Type B pancreatic cell (in vitro differentiated cells): ENCODE data around the gene PKNOX1. TPM values are rescaled to one million over a fixed set of nuclear protein-coding genes. Genes with fewer than 3 reads are reported as not detected.
"Not testable (repeated sequence)": the region's sequence is repeated elsewhere in the genome, so short reads cannot be mapped to it uniquely, and the experiment has no call there.

ENCODE experiments used
- DNase-seq: peaks from one replicate; pipeline ENCODE4 v3.0.0; 2021; ENCODE audit warnings: mixed read lengths; ENCODE audit not compliant: unreplicated experiment; ENCODE audit errors: extremely low spot score
- H3K27ac Mint-ChIP-seq: 2 replicates; pipeline ENCODE4 v1.8.0; 2021; ENCODE audit warnings: mild to moderate bottlenecking, mixed read lengths
- H3K27me3 Mint-ChIP-seq: 2 replicates; pipeline ENCODE4 v1.8.0; 2021; ENCODE audit warnings: mixed read lengths
- H3K36me3 Mint-ChIP-seq: 2 replicates; pipeline ENCODE4 v1.8.0; 2021; ENCODE audit warnings: mixed read lengths
- H3K4me1 Mint-ChIP-seq: one replicate; pipeline ENCODE4 v1.8.0; 2021; ENCODE audit warnings: mixed read lengths; ENCODE audit not compliant: unreplicated experiment
- H3K4me3 Mint-ChIP-seq: 2 replicates; pipeline ENCODE4 v1.8.0; 2021; ENCODE audit warnings: mild to moderate bottlenecking, mixed read lengths
- H3K9me3 Mint-ChIP-seq: 2 replicates; pipeline ENCODE4 v1.8.0; 2021; ENCODE audit warnings: mixed read lengths
- total RNA-seq: library from RNA; stranded (reverse); gene quantifications from 2 replicates; pipeline ENCODE4 v1.2.1, GENCODE V29; 2021; ENCODE audit warnings: low replicate concordance
- TF ChIP-seq, protein P1 (sequence below): fragments of 200-600 bp; sonication (generic); conservative IDR thresholded peaks from 2 replicates; pipeline ENCODE4 v1.5.0; 2021; ENCODE audit warnings: antibody characterized with exemption, mild to moderate bottlenecking

The PKNOX1 gene
- total RNA-seq, 1 donor from 2014 or later = 25.4 TPM

DNA sequence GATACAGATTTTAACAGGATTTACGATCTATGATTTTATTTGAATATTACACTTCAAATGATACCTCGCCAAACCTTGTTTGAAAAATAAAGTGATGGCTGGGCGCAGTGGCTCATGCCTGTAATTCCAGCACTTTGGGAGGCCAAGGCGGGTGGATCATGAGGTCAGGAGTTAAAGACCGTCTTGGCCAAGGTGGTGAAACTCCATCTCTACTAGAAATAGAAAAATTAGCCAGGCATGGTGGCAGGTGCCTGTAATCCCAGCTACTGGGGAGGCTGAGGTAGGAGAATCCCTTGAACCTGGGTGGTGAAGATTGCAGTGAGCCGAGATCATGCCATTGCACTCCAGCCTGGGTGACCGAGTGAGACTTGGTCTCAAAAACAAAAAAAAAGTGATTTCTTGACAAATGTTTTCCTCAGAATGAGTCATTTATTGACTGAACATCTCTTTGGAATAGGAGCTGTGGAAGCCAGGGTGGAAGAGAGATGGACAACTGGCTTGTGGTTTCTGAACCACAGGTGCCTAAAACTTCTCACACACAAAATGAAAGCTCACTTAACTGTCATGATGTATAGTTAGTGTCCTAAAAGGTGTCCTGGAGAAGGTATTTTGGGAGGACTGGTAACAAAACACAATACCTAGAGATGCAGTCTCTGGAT lies 11.9 kb downstream of the PKNOX1 start:
- Mint-ChIP-seq H3K27ac (no peak overlapping the region), H3K27me3 (no peaks in the 10 kb centered on the region)
- TF ChIP-seq, protein P1, sequence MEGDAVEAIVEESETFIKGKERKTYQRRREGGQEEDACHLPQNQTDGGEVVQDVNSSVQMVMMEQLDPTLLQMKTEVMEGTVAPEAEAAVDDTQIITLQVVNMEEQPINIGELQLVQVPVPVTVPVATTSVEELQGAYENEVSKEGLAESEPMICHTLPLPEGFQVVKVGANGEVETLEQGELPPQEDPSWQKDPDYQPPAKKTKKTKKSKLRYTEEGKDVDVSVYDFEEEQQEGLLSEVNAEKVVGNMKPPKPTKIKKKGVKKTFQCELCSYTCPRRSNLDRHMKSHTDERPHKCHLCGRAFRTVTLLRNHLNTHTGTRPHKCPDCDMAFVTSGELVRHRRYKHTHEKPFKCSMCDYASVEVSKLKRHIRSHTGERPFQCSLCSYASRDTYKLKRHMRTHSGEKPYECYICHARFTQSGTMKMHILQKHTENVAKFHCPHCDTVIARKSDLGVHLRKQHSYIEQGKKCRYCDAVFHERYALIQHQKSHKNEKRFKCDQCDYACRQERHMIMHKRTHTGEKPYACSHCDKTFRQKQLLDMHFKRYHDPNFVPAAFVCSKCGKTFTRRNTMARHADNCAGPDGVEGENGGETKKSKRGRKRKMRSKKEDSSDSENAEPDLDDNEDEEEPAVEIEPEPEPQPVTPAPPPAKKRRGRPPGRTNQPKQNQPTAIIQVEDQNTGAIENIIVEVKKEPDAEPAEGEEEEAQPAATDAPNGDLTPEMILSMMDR = no peak

DNA sequence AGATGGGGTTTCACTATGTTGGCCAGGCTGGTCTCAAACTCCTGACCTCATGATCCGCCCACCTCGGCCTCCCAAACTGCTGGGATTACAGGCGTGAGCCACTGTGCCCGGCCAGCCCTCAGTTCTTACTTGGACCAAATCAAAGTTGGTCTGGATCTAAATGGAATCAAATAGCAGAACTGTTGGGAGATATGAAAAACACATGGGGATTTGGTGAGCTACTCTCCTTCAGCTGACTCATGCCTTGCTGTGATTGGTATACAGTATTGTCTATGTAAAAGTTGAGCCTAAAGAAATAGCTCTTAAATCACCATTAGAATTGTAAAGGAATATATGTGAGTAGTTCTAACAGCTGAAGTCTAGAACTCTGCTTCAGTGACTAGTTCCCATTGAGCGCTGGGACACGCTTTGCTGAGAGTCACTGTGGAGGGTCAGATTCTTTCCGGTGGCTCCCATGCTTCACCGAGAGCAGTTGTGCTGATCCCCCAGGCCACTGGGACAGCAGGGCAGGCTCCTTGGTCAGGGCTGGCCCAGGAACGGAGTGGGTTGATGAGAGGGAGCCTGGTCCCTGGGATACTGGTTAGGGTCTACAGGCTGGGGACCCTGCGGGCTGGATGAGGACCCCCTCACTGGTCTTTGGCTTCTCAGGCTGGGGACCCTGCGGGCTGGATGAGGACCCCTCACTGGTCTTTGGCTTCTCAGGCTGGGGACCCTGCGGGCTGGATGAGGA lies 14.0 kb downstream of the PKNOX1 start:
- Mint-ChIP-seq H3K27me3 (no peaks in the 10 kb centered on the region), H3K4me3 (no peak overlapping the region), H3K9me3 (no peaks in the 10 kb centered on the region), H3K27ac (no peak overlapping the region), H3K36me3 (no peaks in the 10 kb centered on the region), H3K4me1 (peaks cover under 1% of the 10 kb centered on the region)
- DNase-seq = no peak
- TF ChIP-seq, protein P1 = no peak

More for the DNA sequence above, 11.9 kb downstream of the PKNOX1 start:
- Mint-ChIP-seq H3K36me3 (no peaks in the 10 kb centered on the region), H3K9me3 (no peaks in the 10 kb centered on the region), H3K4me1 (peaks cover 5% of the 10 kb centered on the region), H3K4me3 (no peak overlapping the region)
- no peak for DNase-seq

DNA sequence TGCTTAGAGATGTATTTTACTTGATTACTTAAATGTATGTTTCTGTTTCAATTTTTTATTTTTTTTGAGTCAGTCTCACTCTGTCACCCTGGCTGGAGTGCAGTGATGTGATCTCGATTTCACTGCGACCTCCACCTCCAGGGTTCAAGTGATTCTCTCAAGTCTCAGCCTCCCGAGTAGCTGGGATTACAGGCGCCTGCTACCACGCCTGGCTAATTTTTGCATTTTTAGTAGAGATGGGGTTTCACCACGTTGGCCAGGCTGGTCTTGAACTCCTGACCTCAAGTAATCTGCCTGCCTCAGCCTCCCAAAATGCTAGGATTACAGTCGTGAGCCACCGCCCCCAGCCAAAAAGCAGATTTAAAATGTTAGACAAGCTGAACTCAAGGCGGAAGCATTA lies 15.0 kb downstream of the PKNOX1 start:
- not testable (repeated sequence) for DNase-seq, H3K36me3 Mint-ChIP-seq, H3K4me3 Mint-ChIP-seq, H3K27ac Mint-ChIP-seq, H3K27me3 Mint-ChIP-seq, H3K9me3 Mint-ChIP-seq, H3K4me1 Mint-ChIP-seq

DNA sequence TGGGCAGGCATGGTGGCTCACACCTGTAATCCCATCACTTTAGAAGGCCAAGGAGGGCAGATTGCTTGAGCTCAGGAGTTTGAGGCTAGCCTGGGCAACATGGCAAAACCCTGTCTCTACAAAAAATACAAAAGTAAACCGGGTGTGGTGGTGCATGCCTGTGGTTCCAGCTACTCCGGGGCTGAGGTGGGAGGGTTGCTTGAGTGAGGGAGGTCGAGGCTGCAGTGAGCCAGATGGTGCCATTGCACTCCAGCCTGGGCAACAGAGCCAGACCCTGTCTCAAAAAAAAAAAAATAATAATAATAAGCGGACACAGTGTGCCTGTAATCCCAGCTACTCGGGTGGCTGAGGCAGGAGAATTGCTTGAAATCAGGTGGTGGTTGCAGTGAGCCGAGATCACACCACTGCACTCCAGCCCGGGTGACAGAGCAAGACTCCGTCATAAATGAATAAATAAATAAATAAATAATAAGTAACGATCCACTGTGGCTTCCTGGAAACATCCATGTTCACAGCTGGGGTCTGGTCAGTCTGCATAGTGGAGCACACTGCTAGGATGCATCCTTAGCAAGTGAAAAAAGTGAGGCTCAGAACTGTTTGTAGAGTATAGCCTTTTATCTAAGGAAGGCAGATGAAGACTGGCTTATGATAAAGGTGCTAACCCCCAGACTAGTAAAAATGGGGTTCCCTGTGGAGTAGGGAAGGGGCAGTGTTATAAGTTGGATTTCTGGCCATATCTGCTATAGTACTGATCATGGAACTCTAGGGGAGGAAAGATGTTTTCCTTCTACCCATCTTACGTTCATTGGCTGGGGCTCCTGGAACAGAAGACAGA lies 15.7 kb downstream of the PKNOX1 start:
- Mint-ChIP-seq H3K4me1 (no peaks in the 10 kb centered on the region), H3K27ac (no peak overlapping the region)
- no peak for DNase-seq

DNA sequence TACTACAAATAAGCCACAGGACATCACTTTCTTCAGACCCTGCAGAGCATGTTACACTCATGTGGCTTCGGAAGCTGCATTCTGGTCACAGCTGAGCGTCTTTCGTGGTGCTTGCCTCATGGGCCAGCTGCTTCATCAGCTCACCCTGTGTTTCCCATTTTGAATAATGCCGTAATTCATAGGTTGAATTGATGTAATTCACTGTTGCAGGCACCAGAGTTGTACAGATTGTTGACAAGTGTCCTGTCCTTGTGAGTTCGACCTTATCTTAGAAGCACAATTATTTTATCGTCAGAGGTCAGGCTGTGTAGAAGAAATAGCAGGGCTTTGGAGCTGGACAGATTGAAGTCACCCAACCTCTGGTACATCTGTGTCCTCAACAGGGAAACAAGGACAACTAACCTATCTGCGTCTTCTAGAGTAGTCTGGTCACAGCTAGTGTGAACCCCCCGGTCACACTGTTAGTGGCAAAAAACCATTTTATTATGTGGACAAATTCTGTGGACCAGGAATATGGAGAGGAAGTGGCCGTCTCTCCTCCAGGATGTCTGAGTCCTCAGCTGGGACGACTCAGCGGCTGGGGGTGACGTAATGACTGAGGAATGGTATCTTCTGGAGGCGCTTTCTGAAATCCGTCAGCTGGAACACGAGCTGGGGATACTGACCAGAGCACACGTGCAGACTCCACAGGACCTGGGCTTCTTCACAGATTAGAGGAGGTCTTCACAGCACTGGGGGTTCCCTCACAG lies 17.8 kb downstream of the PKNOX1 start:
- H3K27me3 Mint-ChIP-seq = no peaks in the 10 kb centered on the region
- H3K36me3 Mint-ChIP-seq = no peaks in the 10 kb centered on the region
- DNase-seq = no peak
- TF ChIP-seq, protein P1 = no peak
- H3K4me3 Mint-ChIP-seq = no peak overlapping the region
- no peaks in the 10 kb centered on the region for H3K4me1 Mint-ChIP-seq
- no peak overlapping the region for H3K27ac Mint-ChIP-seq
- H3K9me3 Mint-ChIP-seq = no peaks in the 10 kb centered on the region

More for the DNA sequence above, 15.7 kb downstream of the PKNOX1 start:
- no peaks in the 10 kb centered on the region for H3K9me3 Mint-ChIP-seq
- H3K4me3 Mint-ChIP-seq = no peak overlapping the region
- H3K36me3 Mint-ChIP-seq = no peaks in the 10 kb centered on the region
- H3K27me3 Mint-ChIP-seq = no peaks in the 10 kb centered on the region
- TF ChIP-seq, protein P1 = no peak
